Measurements from ENCODE around the gene SLC44A4.
"Not testable (repeated sequence)": the region's sequence is repeated elsewhere in the genome, so short reads cannot be mapped to it uniquely, and the experiment has no call there.

The SLC44A4 gene

GRCh38 chr6:31858707-31859106 lies 20.1 kb downstream of the SLC44A4 start:
- DNase-seq (ENCODE audit: low spot score), result no peak

- not testable (repeated sequence) for DNase-seq (ENCODE audit: low spot score)
Observed at GRCh38 chr6:31857774-31858173, 21.0 kb downstream of the SLC44A4 start.

- DNase-seq (ENCODE audit: low spot score), result not testable (repeated sequence)
Observed at GRCh38 chr6:31851980-31852718, 26.6 kb downstream of the SLC44A4 start.

- DNase-seq (ENCODE audit: low spot score), result no peak
Observed at GRCh38 chr6:31851485-31851832, 27.3 kb downstream of the SLC44A4 start.

GRCh38 chr6:31850765-31851484 lies 27.9 kb downstream of the SLC44A4 start:
- no peak for DNase-seq (ENCODE audit: low spot score)

- DNase-seq (ENCODE audit: low spot score), result no peak
Observed at GRCh38 chr6:31847276-31847978, 31.4 kb downstream of the SLC44A4 start.

GRCh38 chr6:31844507-31844906 lies 34.3 kb downstream of the SLC44A4 start:
- no peak for DNase-seq (ENCODE audit: low spot score)

DNA sequence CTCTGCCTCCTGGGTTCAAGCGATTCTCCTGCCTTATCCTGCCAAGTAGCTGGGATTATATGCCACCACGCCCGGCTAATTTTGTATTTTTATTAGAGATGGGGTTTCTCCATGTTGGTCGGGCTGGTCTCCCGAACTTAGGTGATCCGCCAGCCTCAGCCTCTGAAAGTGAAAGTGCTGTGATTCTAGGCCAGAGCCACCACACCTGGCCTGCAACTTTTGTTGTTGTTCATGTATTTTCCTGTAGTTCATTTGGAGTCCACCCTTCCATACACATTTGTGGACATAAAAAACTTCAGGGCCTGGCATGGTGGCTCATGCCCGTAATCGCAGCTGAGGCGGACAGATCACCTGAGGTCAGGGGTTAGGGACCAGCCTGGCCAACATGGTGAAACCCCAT lies 36.7 kb downstream of the SLC44A4 start:
- no peak for DNase-seq (ENCODE audit: low spot score)

GRCh38 chr6:31839779-31840126 lies 39.0 kb downstream of the SLC44A4 start:
- DNase-seq (ENCODE audit: low spot score), result not testable (repeated sequence)

DNA sequence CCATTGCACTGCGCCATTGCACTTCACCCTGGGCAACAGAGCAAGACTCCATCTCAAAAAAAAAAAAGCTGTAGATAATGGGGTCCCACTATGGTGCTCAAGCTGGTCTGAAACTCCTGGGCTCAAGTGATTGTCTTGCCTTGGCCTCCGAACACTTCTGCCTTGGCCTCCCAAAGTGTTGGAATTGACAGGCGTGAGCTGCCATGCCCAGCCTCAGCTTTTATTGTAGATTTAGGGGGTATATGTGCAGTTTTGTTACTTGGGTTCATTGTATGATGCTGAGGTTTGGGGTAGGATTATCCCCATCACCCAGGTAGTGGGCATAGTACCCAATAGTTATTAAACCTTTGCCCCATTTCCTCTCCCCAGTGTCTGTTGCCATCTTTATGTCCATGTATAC lies 39.8 kb downstream of the SLC44A4 start:
- DNase-seq (ENCODE audit: low spot score), result no peak

DNA sequence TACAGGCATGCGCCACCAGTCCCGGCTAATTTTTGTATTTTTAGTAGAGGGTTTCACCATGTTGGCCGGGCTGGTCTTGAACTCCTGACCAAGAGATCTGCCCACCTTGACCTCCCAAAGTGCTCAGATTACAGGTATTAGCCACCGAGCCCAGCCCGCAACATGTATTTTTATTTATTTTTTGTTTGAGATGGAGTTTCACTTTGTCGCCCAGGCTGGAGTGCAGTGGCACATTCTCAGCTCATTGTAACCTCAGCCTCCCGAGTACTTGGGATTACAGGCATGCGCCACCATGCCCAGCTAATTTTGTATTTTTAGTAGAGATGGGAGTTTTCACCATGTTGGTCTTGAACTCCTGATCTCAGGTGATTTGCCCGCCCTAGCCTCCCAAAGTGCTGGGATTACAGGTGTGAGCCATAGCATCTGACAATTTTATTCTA lies 40.7 kb downstream of the SLC44A4 start:
- not testable (repeated sequence) for DNase-seq (ENCODE audit: low spot score)

- no peak for DNase-seq (ENCODE audit: low spot score)
Observed at GRCh38 chr6:31837369-31838113, 41.3 kb downstream of the SLC44A4 start.

GRCh38 chr6:31836474-31837368 lies 42.1 kb downstream of the SLC44A4 start:
- no peak for DNase-seq (ENCODE audit: low spot score)

DNA sequence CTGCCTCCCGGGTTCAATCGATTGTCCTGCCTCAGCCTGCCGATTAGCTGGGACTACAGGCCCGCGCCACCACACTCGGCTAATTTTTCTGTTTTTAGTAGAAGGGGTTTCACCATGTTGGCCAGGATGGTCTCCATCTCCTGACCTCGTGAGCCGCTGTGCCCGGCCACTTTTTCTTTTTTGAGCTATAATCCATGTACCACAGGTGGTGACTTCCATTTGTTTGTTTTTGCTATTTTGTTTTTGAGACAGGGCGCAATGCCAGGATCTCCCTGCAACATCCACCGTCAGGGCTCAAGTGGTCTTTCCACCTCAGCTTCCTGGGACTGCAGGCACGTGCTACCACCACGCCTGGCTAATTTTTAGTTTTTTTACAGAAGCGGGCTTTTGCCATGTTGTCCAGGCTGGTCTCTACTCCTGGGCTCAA lies 42.7 kb downstream of the SLC44A4 start:
- DNase-seq (ENCODE audit: low spot score), result no peak

DNA sequence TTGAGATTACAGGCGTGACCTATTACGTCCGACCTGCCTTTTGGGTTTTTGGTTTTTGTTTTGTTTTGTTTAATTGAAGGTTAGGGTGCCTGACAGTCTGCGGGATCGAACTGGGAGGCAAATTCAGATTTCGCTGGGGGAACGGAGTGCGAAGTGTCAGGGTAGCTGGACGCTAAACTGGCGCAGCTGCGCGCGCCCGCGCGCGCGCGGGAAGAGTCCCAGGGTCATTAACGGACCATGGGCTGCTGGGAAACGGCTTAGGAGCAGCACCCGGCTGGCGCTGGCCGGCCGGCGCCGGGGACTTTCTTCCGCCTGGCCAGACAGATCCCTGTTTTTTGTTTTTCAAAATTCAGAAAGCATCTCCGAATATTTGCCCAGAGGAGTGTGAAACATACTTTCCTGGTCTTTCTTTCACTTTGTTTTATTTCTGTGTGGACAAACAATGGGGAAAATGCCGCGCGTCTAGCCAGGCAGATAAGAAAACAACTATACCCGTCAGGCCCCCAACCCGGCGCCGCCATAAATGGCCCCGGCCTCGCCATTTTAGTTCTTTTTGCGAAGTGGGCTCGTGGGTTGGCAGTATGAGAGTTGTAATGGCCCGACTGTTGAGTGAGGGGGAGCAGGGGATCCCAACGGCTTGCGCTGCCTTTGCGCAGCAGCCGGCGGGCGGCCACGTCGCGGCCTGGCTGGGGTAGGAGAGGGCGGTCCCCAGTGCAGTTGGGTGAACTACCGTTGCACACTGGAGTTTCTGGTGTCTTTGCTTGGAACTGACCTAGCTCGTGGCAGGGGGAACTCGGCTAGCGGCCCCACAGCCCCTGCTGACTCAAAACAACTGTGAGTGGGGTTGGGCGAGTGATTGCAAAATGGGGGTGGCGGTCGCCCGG lies 44.2 kb downstream of the SLC44A4 start:
- DNase-seq (ENCODE audit: low spot score), result peak; percentile 84

GRCh38 chr6:31831350-31832215 lies 47.2 kb downstream of the SLC44A4 start:
- no peak for DNase-seq (ENCODE audit: low spot score)

- DNase-seq (ENCODE audit: low spot score), result no peak
Observed at GRCh38 chr6:31830886-31831335, 47.9 kb downstream of the SLC44A4 start.

DNA sequence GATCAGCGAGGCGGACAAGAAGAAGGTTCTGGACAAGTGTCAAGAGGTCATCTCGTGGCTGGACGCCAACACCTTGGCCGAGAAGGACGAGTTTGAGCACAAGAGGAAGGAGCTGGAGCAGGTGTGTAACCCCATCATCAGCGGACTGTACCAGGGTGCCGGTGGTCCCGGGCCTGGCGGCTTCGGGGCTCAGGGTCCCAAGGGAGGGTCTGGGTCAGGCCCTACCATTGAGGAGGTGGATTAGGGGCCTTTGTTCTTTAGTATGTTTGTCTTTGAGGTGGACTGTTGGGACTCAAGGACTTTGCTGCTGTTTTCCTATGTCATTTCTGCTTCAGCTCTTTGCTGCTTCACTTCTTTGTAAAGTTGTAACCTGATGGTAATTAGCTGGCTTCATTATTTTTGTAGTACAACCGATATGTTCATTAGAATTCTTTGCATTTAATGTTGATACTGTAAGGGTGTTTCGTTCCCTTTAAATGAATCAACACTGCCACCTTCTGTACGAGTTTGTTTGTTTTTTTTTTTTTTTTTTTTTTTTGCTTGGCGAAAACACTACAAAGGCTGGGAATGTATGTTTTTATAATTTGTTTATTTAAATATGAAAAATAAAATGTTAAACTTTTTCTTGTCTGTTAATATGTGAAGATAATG lies 49.0 kb downstream of the SLC44A4 start:
- DNase-seq (ENCODE audit: low spot score), result peak; percentile 61
